Measurements from ENCODE around the gene PRSS2.

DNA sequence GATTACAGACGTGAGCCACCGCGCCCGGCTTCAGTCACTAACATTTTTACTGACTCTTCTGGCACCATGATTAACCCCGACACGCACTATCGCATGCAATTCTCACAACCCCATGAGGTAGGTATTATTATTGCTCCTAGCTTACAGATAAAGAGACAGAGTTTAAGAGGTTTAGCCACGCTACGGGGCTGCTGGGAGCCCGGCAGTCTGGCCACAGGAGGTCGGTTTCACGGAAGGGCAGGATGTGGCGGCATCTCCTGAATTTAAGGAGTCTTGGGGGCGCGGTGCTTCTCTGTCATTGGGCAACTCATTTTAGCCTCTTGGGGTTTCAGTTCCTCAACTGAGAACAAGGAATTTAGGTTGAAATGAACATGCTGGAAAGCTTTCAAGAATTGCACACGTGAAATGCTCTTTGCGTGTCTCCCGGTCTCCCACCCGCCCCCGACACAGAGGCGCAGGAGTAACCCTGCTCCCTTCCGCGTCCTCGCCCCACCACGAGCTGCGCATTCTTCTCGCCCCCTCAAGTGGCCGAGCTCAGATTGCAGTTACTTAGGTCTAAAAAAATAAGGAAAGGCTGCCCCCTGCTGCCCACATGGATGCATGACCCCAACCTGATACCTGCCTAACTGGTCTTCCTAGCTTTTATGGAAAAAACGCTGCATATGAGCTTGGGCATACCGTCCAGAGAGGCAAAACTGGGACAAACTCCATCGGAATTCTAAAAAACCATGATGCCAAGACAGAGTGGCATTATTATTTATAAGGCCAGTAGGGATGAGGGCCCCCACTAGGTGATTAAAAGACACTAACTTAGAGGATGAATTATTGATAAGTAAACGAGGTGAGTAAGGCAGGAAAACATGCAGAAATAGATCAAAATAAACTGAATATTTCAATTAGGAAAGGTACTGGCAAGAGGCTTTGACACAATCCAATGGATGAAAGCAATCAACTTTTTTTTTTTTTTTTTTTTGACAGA is 12.4 kb downstream of the PRSS2 start:
- TF ChIP-seq POLR2AphosphoS5 (IDR thresholded peaks at IDR 0.05; ENCODE audit: low read depth, low read length) (no peak), EP300 (IDR thresholded peaks at IDR 0.05; ENCODE audit: borderline replicate concordance in 1 of 2, low read depth in 1 of 2, low read length in 1 of 2) (peak in 1 of 2 experiments; percentile 40; a peak in 1 of 4 replicates), GATA2 (CRISPR knock-in tag; IDR thresholded peaks at IDR 0.05) (no peak), CHD2 (IDR thresholded peaks at IDR 0.05; ENCODE audit: low read length, partially characterized antibody) (peak; percentile 40), TEAD4 (IDR thresholded peaks at IDR 0.05; ENCODE audit: borderline replicate concordance, insufficient read depth) (no peak)
- TF ChIP-seq, protein P1, sequence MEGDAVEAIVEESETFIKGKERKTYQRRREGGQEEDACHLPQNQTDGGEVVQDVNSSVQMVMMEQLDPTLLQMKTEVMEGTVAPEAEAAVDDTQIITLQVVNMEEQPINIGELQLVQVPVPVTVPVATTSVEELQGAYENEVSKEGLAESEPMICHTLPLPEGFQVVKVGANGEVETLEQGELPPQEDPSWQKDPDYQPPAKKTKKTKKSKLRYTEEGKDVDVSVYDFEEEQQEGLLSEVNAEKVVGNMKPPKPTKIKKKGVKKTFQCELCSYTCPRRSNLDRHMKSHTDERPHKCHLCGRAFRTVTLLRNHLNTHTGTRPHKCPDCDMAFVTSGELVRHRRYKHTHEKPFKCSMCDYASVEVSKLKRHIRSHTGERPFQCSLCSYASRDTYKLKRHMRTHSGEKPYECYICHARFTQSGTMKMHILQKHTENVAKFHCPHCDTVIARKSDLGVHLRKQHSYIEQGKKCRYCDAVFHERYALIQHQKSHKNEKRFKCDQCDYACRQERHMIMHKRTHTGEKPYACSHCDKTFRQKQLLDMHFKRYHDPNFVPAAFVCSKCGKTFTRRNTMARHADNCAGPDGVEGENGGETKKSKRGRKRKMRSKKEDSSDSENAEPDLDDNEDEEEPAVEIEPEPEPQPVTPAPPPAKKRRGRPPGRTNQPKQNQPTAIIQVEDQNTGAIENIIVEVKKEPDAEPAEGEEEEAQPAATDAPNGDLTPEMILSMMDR (IDR thresholded peaks at IDR 0.05) = peak; percentile 99
- TF ChIP-seq, protein P2, sequence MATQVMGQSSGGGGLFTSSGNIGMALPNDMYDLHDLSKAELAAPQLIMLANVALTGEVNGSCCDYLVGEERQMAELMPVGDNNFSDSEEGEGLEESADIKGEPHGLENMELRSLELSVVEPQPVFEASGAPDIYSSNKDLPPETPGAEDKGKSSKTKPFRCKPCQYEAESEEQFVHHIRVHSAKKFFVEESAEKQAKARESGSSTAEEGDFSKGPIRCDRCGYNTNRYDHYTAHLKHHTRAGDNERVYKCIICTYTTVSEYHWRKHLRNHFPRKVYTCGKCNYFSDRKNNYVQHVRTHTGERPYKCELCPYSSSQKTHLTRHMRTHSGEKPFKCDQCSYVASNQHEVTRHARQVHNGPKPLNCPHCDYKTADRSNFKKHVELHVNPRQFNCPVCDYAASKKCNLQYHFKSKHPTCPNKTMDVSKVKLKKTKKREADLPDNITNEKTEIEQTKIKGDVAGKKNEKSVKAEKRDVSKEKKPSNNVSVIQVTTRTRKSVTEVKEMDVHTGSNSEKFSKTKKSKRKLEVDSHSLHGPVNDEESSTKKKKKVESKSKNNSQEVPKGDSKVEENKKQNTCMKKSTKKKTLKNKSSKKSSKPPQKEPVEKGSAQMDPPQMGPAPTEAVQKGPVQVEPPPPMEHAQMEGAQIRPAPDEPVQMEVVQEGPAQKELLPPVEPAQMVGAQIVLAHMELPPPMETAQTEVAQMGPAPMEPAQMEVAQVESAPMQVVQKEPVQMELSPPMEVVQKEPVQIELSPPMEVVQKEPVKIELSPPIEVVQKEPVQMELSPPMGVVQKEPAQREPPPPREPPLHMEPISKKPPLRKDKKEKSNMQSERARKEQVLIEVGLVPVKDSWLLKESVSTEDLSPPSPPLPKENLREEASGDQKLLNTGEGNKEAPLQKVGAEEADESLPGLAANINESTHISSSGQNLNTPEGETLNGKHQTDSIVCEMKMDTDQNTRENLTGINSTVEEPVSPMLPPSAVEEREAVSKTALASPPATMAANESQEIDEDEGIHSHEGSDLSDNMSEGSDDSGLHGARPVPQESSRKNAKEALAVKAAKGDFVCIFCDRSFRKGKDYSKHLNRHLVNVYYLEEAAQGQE (IDR thresholded peaks at IDR 0.05; ENCODE audit: low read depth, low read length) = no peak
- TF ChIP-seq, protein P3, sequence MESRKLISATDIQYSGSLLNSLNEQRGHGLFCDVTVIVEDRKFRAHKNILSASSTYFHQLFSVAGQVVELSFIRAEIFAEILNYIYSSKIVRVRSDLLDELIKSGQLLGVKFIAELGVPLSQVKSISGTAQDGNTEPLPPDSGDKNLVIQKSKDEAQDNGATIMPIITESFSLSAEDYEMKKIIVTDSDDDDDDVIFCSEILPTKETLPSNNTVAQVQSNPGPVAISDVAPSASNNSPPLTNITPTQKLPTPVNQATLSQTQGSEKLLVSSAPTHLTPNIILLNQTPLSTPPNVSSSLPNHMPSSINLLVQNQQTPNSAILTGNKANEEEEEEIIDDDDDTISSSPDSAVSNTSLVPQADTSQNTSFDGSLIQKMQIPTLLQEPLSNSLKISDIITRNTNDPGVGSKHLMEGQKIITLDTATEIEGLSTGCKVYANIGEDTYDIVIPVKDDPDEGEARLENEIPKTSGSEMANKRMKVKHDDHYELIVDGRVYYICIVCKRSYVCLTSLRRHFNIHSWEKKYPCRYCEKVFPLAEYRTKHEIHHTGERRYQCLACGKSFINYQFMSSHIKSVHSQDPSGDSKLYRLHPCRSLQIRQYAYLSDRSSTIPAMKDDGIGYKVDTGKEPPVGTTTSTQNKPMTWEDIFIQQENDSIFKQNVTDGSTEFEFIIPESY (IDR thresholded peaks at IDR 0.05; ENCODE audit: borderline replicate concordance, low read depth) = no peak
- TF ChIP-seq, protein P4, sequence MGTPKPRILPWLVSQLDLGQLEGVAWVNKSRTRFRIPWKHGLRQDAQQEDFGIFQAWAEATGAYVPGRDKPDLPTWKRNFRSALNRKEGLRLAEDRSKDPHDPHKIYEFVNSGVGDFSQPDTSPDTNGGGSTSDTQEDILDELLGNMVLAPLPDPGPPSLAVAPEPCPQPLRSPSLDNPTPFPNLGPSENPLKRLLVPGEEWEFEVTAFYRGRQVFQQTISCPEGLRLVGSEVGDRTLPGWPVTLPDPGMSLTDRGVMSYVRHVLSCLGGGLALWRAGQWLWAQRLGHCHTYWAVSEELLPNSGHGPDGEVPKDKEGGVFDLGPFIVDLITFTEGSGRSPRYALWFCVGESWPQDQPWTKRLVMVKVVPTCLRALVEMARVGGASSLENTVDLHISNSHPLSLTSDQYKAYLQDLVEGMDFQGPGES (IDR thresholded peaks at IDR 0.05; ENCODE audit: low read depth, low read length) = no peak
- TF ChIP-seq, protein P5, sequence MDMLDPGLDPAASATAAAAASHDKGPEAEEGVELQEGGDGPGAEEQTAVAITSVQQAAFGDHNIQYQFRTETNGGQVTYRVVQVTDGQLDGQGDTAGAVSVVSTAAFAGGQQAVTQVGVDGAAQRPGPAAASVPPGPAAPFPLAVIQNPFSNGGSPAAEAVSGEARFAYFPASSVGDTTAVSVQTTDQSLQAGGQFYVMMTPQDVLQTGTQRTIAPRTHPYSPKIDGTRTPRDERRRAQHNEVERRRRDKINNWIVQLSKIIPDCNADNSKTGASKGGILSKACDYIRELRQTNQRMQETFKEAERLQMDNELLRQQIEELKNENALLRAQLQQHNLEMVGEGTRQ (IDR thresholded peaks at IDR 0.05; ENCODE audit: borderline replicate concordance, low read depth, low read length) = no peak
